Liver (tissue), 9 donors: ENCODE results near the gene FBXW2. TPM values are rescaled to one million over a fixed set of nuclear protein-coding genes. Genes with fewer than 3 reads are reported as not detected.

Experiments used
- DNase-seq: peaks from one replicate; pipeline ENCODE4 v3.0.0-alpha.2; 2017; ENCODE audit warnings: low spot score
- H3K27ac ChIP-seq, 2 donors: one replicate each; pipeline ENCODE4 v1.7.0; 2013; ENCODE audit warnings: inconsistent platforms in 2 of 2, low read length in 2 of 2, control low read depth in 1 of 2, low read depth in 1 of 2, mild to moderate bottlenecking in 1 of 2
- H3K27me3 ChIP-seq, 4 donors: one replicate each; pipeline versions ENCODE4 v1.6.1 to v1.7.0; 2013; ENCODE audit warnings: low read length in 3 of 4, inconsistent platforms in 1 of 4, mild to moderate bottlenecking in 1 of 4, moderate library complexity in 1 of 4; ENCODE audit not compliant: control insufficient read depth in 4 of 4, insufficient read depth in 4 of 4
- H3K36me3 ChIP-seq, 4 donors: one replicate each; pipeline versions ENCODE4 v1.6.1 to v1.7.0; 2013; ENCODE audit warnings: low read length in 3 of 4, mild to moderate bottlenecking in 3 of 4, low read depth in 1 of 4, moderate library complexity in 1 of 4; ENCODE audit not compliant: control insufficient read depth in 4 of 4, insufficient read depth in 3 of 4
- H3K4me1 ChIP-seq, 4 donors: one replicate each; pipeline versions ENCODE4 v1.6.1 to v1.7.0; 2013; ENCODE audit warnings: low read length in 3 of 4, mild to moderate bottlenecking in 3 of 4, moderate library complexity in 1 of 4; ENCODE audit not compliant: control insufficient read depth in 4 of 4, insufficient read depth in 4 of 4
- H3K4me3 ChIP-seq, 3 donors: one replicate each; pipeline versions ENCODE4 v1.6.1 to v1.7.0; 2013; ENCODE audit warnings: low read length in 3 of 3, control low read depth in 1 of 3, low read depth in 1 of 3, mild to moderate bottlenecking in 1 of 3
- H3K9ac ChIP-seq, 2 donors: one replicate each; pipeline ENCODE4 v1.7.0; 2013; ENCODE audit warnings: low read length in 2 of 2, mild to moderate bottlenecking in 2 of 2, moderate library complexity in 2 of 2, control low read depth in 1 of 2, low read depth in 1 of 2
- H3K9me3 ChIP-seq, 4 donors: one replicate each; pipeline versions ENCODE4 v1.6.1 to v1.7.0; 2013; ENCODE audit warnings: low read length in 3 of 4; ENCODE audit not compliant: control insufficient read depth in 4 of 4
- CTCF ChIP-seq: fragments of 150-350 bp; IDR thresholded peaks from 2 replicates; pipeline ENCODE4 v1.5.1; 2017; ENCODE audit warnings: improper control_type of control experiment, low read depth, low read length; ENCODE audit not compliant: missing input control
- EGR1 ChIP-seq, 2 donors: IDR thresholded peaks; 2 replicates each; pipeline ENCODE4 v1.6.1; 2016 to 2018; ENCODE audit warnings: antibody characterized with exemption in 2 of 2, low read depth in 2 of 2
- FOXA2 ChIP-seq: IDR thresholded peaks from 2 replicates; pipeline ENCODE4 v1.6.1; 2016; ENCODE audit warnings: antibody characterized with exemption
- GABPA ChIP-seq, 2 donors: IDR thresholded peaks in 1 of 2; conservative IDR thresholded peaks in 1 of 2; 2 replicates each; pipeline ENCODE4 v1.6.1; 2016; ENCODE audit warnings: antibody characterized with exemption in 2 of 2, mild to moderate bottlenecking in 1 of 2, moderate library complexity in 1 of 2
- HNF4G ChIP-seq: IDR thresholded peaks from 2 replicates; pipeline ENCODE4 v1.6.1; 2016; ENCODE audit warnings: antibody characterized with exemption
- JUND ChIP-seq, 2 donors: IDR thresholded peaks; 2 replicates each; pipeline ENCODE4 v1.6.1; 2016; ENCODE audit warnings: antibody characterized with exemption in 2 of 2
- MAX ChIP-seq: IDR thresholded peaks from 2 replicates; pipeline ENCODE4 v1.6.1; 2016; ENCODE audit warnings: antibody characterized with exemption
- NR2F2 ChIP-seq: IDR thresholded peaks from 2 replicates; pipeline ENCODE4 v1.6.1; 2016; ENCODE audit warnings: antibody characterized with exemption
- RAD21 ChIP-seq, 2 donors: IDR thresholded peaks; 2 replicates each; pipeline ENCODE4 v1.6.1; 2016; ENCODE audit warnings: antibody characterized with exemption in 2 of 2, mild to moderate bottlenecking in 2 of 2
- RXRA ChIP-seq, 2 donors: IDR thresholded peaks; 2 replicates each; pipeline ENCODE4 v1.6.1; 2017 to 2018; ENCODE audit warnings: antibody characterized with exemption in 2 of 2, mild to moderate bottlenecking in 1 of 2
- SP1 ChIP-seq: IDR thresholded peaks from 2 replicates; pipeline ENCODE4 v1.6.1; 2018; ENCODE audit warnings: antibody characterized with exemption, mild to moderate bottlenecking
- TAF1 ChIP-seq: conservative IDR thresholded peaks from 2 replicates; pipeline ENCODE4 v1.6.1; 2016; ENCODE audit warnings: antibody characterized with exemption, mild to moderate bottlenecking
- YY1 ChIP-seq: IDR thresholded peaks from 2 replicates; pipeline ENCODE4 v1.6.1; 2016; ENCODE audit warnings: antibody characterized with exemption, mild to moderate bottlenecking
- WGBS: extraction: QIAGEN DNeasy Blood & Tissue Kit; methylation state at CpG from one replicate; pipeline ENCODE4 v1.1.7; 2013; 5-methylcytosine and 5-hydroxymethylcytosine counted together
- polyA plus RNA-seq, 2 donors: library from polyadenylated mRNA; stranded (reverse) in 1 of 2; unstranded in 1 of 2; fragments of 200-250 nt in 1 of 2; fragments of >200 nt in 1 of 2; fragmentation: Nextera tagmentation in 1 of 2; extraction: Ambion mirVana in 1 of 2; gene quantifications; one replicate each; pipeline versions ENCODE4 v1.2.1 to v1.2.3, GENCODE V29; 2013 to 2015
- total RNA-seq, 2 donors: library from RNA; depleted of rRNA; stranded (reverse); fragments of >200 nt; gene quantifications; one replicate each; pipeline ENCODE4 v1.2.3, GENCODE V29; 2014
- TF ChIP-seq, protein P1 (sequence below): IDR thresholded peaks from 2 replicates; pipeline ENCODE4 v1.6.1; 2016; ENCODE audit warnings: antibody characterized with exemption
- TF ChIP-seq, protein P2 (sequence below): IDR thresholded peaks from 2 replicates; pipeline ENCODE4 v1.6.1; 2016; ENCODE audit warnings: antibody characterized with exemption
- TF ChIP-seq, protein P3 (sequence below): IDR thresholded peaks from 2 replicates; pipeline ENCODE4 v1.6.1; 2016; ENCODE audit warnings: antibody characterized with exemption, mild to moderate bottlenecking
- donor health status: healthy.
- donor health status: healthy.
- donor health status: healthy.
- donor health status: healthy.
- donor health status: healthy.

FBXW2 gene
- total and polyA plus RNA-seq, 4 donors, result 7.0 to 40.9 (median 22.5) TPM

GRCh38 chr9:120708526-120709224 lies 84.5 kb downstream of the FBXW2 start:
- TF ChIP-seq, protein P1, sequence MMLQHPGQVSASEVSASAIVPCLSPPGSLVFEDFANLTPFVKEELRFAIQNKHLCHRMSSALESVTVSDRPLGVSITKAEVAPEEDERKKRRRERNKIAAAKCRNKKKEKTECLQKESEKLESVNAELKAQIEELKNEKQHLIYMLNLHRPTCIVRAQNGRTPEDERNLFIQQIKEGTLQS, result no peak
- TF ChIP-seq HNF4G (no peak), FOXA2 (no peak), JUND (IDR thresholded peaks at IDR 0.05) (no peak), MAX (no peak), RXRA (IDR thresholded peaks at IDR 0.05) (no peak), RAD21 (IDR thresholded peaks at IDR 0.05) (no peak), NR2F2 (no peak), CTCF (no peak), YY1 (no peak), EGR1 (IDR thresholded peaks at IDR 0.05; ENCODE audit: low read depth in 2 of 2) (no peak), TAF1 (no peak), GABPA (IDR thresholded peaks at IDR 0.05 in 1 of 2, conservative IDR thresholded peaks at IDR 0.05 in 1 of 2) (no peak), SP1 (no peak)
- TF ChIP-seq, protein P2, sequence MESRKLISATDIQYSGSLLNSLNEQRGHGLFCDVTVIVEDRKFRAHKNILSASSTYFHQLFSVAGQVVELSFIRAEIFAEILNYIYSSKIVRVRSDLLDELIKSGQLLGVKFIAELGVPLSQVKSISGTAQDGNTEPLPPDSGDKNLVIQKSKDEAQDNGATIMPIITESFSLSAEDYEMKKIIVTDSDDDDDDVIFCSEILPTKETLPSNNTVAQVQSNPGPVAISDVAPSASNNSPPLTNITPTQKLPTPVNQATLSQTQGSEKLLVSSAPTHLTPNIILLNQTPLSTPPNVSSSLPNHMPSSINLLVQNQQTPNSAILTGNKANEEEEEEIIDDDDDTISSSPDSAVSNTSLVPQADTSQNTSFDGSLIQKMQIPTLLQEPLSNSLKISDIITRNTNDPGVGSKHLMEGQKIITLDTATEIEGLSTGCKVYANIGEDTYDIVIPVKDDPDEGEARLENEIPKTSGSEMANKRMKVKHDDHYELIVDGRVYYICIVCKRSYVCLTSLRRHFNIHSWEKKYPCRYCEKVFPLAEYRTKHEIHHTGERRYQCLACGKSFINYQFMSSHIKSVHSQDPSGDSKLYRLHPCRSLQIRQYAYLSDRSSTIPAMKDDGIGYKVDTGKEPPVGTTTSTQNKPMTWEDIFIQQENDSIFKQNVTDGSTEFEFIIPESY, result no peak
- TF ChIP-seq, protein P3, sequence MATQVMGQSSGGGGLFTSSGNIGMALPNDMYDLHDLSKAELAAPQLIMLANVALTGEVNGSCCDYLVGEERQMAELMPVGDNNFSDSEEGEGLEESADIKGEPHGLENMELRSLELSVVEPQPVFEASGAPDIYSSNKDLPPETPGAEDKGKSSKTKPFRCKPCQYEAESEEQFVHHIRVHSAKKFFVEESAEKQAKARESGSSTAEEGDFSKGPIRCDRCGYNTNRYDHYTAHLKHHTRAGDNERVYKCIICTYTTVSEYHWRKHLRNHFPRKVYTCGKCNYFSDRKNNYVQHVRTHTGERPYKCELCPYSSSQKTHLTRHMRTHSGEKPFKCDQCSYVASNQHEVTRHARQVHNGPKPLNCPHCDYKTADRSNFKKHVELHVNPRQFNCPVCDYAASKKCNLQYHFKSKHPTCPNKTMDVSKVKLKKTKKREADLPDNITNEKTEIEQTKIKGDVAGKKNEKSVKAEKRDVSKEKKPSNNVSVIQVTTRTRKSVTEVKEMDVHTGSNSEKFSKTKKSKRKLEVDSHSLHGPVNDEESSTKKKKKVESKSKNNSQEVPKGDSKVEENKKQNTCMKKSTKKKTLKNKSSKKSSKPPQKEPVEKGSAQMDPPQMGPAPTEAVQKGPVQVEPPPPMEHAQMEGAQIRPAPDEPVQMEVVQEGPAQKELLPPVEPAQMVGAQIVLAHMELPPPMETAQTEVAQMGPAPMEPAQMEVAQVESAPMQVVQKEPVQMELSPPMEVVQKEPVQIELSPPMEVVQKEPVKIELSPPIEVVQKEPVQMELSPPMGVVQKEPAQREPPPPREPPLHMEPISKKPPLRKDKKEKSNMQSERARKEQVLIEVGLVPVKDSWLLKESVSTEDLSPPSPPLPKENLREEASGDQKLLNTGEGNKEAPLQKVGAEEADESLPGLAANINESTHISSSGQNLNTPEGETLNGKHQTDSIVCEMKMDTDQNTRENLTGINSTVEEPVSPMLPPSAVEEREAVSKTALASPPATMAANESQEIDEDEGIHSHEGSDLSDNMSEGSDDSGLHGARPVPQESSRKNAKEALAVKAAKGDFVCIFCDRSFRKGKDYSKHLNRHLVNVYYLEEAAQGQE, result no peak
- Histone ChIP-seq H3K27me3 (no peaks in the 10 kb centered on the region), H3K9me3 (no peaks in the 10 kb centered on the region), H3K4me3 (no peak overlapping the region), H3K4me1 (peaks cover 12 to 66% (median 40%) of the 10 kb centered on the region in 4 donors), H3K9ac (no peak overlapping the region), H3K36me3 (no peaks in the 10 kb centered on the region), H3K27ac (peak overlapping the region in 1 of 2 donors; percentile 25)
- 91% methylated on average over 6 of the region's 6 CpGs for WGBS
- no peak for DNase-seq
